K562 (cell line): Measurements from ENCODE around the gene JAM2. TPM values are rescaled to one million over a fixed set of nuclear protein-coding genes. Genes with fewer than 3 reads are reported as not detected.

ENCODE experiments used
- ATAC-seq: fragments of 200-7000 bp; cut with Tn5 transposase; 3 replicates; pipeline ENCODE4 v1.9.1; 2020; ENCODE audit warnings: moderate library complexity
- BruUV-seq: library from RNA; stranded (reverse); fragments of 400-500 nt; replicated peaks from 2 replicates; lab custom pipeline; 2021; lab: Mats Ljungman, UMichigan
- CTCF ChIA-PET: fragments of 300-600 bp; formaldehyde crosslinking; extraction: SDS; loops from one replicate; lab custom pipeline; 2021; ENCODE audit warnings: low intra/inter-chr PET ratio; lab: Yijun Ruan, JAX
- POLR2A ChIA-PET: fragments of 300-600, 350-650 bp; sonication (Branson Sonifier 250); formaldehyde crosslinking; extraction: SDS; loops from one replicate; lab custom pipeline; 2021; ENCODE audit warnings: antibody characterized with exemption, inconsistent platforms; lab: Yijun Ruan, JAX
- DNase-seq, 4 experiments: peaks; one replicate each; pipeline versions ENCODE4 v3.0.0 to v3.0.0-alpha.2; 2011 to 2018; ENCODE audit warnings: low spot score in 3 of 4, mixed read lengths in 3 of 4; ENCODE audit errors: extremely low read depth in 1 of 4
- FAIRE-seq: peaks from 2 replicates; lab custom pipeline; 2011; peaks lifted over from hg19 to GRCh38; lab: Jason Lieb, UNC
- H2AFZ ChIP-seq: 2 replicates; pipeline ENCODE4 v1.6.0; 2011; ENCODE audit warnings: low read depth, low read length, control low read depth, inconsistent platforms
- H3K27ac ChIP-seq: fragments of 200-600 bp; 3 replicates; pipeline ENCODE4 v1.8.0; 2011; ENCODE audit warnings: low read depth, mild to moderate bottlenecking, control low read depth, inconsistent platforms, low read length, moderate library complexity, mixed read lengths; ENCODE audit errors: extremely low read depth
- H3K27me3 ChIP-seq, 2 experiments: fragments of 300-600 bp in 1 of 2; 2 replicates in 1 of 2; 3 replicates in 1 of 2; pipeline versions ENCODE4 v1.6.0 to v1.8.0; 2011; ENCODE audit warnings: inconsistent platforms in 2 of 2, low read length in 2 of 2, mild to moderate bottlenecking in 1 of 2, mixed read lengths in 1 of 2, moderate library complexity in 1 of 2; ENCODE audit not compliant: control insufficient read depth in 2 of 2, insufficient read depth in 2 of 2
- H3K36me3 ChIP-seq: fragments of 300-600 bp; 3 replicates; pipeline ENCODE4 v1.8.0; 2011; ENCODE audit warnings: mild to moderate bottlenecking, low read length, inconsistent platforms; ENCODE audit not compliant: control insufficient read depth, insufficient read depth
- H3K4me1 ChIP-seq, 2 experiments: fragments of 200-600 bp in 1 of 2; replicated peaks in 1 of 2; 2 replicates in 1 of 2; 3 replicates in 1 of 2; pipeline versions ENCODE4 v1.5.1 to v1.8.0; 2011; ENCODE audit warnings: inconsistent platforms in 2 of 2, low read length in 2 of 2, mild to moderate bottlenecking in 1 of 2, mixed read lengths in 1 of 2, moderate library complexity in 1 of 2; ENCODE audit not compliant: control insufficient read depth in 2 of 2, insufficient read depth in 2 of 2
- H3K4me2 ChIP-seq: 2 replicates; pipeline ENCODE4 v1.6.1; 2011; ENCODE audit warnings: low read length, control low read depth, inconsistent platforms, mixed read lengths; ENCODE audit not compliant: insufficient read depth
- H3K4me3 ChIP-seq: fragments of 200-600 bp; sonication (generic), shearing (Covaris generic); 2 replicates; pipeline ENCODE4 v1.5.1; 2016; ENCODE audit warnings: control low read depth, inconsistent platforms
- H3K79me2 ChIP-seq: fragments of 200-600 bp; 3 replicates; pipeline ENCODE4 v1.8.0; 2011; ENCODE audit warnings: low read length, inconsistent platforms; ENCODE audit not compliant: control insufficient read depth, insufficient read depth
- H3K9ac ChIP-seq, 2 experiments: 2 replicates each; pipeline versions ENCODE4 v1.6.0 to v1.6.1; 2011; ENCODE audit warnings: low read depth in 2 of 2, low read length in 2 of 2, control low read depth in 1 of 2, inconsistent platforms in 1 of 2, mild to moderate bottlenecking in 1 of 2, mixed read lengths in 1 of 2; ENCODE audit not compliant: insufficient read depth in 1 of 2
- H3K9me1 ChIP-seq: one replicate; pipeline ENCODE4 v1.6.0; 2011; ENCODE audit warnings: inconsistent platforms, mild to moderate bottlenecking, low read length, moderate library complexity; ENCODE audit not compliant: control insufficient read depth, insufficient read depth
- H3K9me3 ChIP-seq: replicated peaks from 2 replicates; pipeline ENCODE4 v1.5.1; 2011; ENCODE audit warnings: low read depth, low read length, inconsistent platforms; ENCODE audit not compliant: control insufficient read depth, insufficient read depth
- H4K20me1 ChIP-seq: replicated peaks from 2 replicates; pipeline ENCODE4 v1.6.1; 2011; ENCODE audit warnings: low read length, inconsistent platforms, mixed read lengths; ENCODE audit not compliant: control insufficient read depth, insufficient read depth
- CHD2 ChIP-seq: IDR thresholded peaks from 2 replicates; pipeline ENCODE4 v1.6.1; 2011; ENCODE audit warnings: low read depth, low read length
- FOXK2 ChIP-seq, 2 experiments: fragments of 450-650 bp; IDR thresholded peaks in 1 of 2; conservative IDR thresholded peaks in 1 of 2; 2 replicates each; pipeline ENCODE4 v1.6.1; 2016; ENCODE audit warnings: low read depth in 2 of 2, mild to moderate bottlenecking in 1 of 2
- MAZ ChIP-seq, 2 experiments: fragments of 450-650 bp in 1 of 2; sonication (generic) in 1 of 2; formaldehyde crosslinking; IDR thresholded peaks in 1 of 2; conservative IDR thresholded peaks in 1 of 2; 2 replicates each; pipeline versions ENCODE4 v1.4.0 to v1.5.0; 2020; ENCODE audit warnings: mild to moderate bottlenecking in 1 of 2, missing genetic modification reagents in 1 of 2
- MECOM ChIP-seq: fragments of 250-450 bp; sonication (Bioruptor Pico); IDR thresholded peaks from 2 replicates; pipeline ENCODE4 v1.8.0; 2022; ENCODE audit warnings: inconsistent platforms
- UBTF ChIP-seq, 2 experiments: IDR thresholded peaks; 2 replicates each; pipeline ENCODE4 v1.6.1; 2012; ENCODE audit warnings: improper control_type of control experiment in 2 of 2, low read depth in 2 of 2, low read length in 2 of 2, borderline replicate concordance in 1 of 2
- ZNF668 ChIP-seq: fragments of 250-450 bp; sonication (Bioruptor Pico); IDR thresholded peaks from 2 replicates; pipeline ENCODE4 v1.8.0; 2022; ENCODE audit warnings: mild to moderate bottlenecking, inconsistent platforms
- ZNF699 ChIP-seq: fragments of 250-450 bp; sonication (Bioruptor Pico); IDR thresholded peaks from 2 replicates; pipeline ENCODE4 v1.8.0; 2021; ENCODE audit warnings: mild to moderate bottlenecking, moderate library complexity; ENCODE audit not compliant: insufficient replicate concordance
- ZZZ3 ChIP-seq: fragments of 450-650 bp; IDR thresholded peaks from 2 replicates; pipeline ENCODE4 v1.6.1; 2016; ENCODE audit warnings: antibody characterized with exemption, mild to moderate bottlenecking, moderate library complexity
- WGBS: fragments of 100-300 bp; shearing (Covaris generic); methylation state at CpG from one replicate; pipeline ENCODE4 v1.1.6; 2016; ENCODE audit warnings: low coverage, mixed read lengths; ENCODE audit not compliant: insufficient coverage; ENCODE audit errors: missing lambda C conversion rate; 5-methylcytosine and 5-hydroxymethylcytosine counted together
- in situ Hi-C: fragments of 300-500 bp; cut with MboI; formaldehyde crosslinking; loops from 4 replicates; pipeline ENCODE4 v1.15.0; 2018; ENCODE audit warnings: inconsistent platforms, mixed read lengths
- intact Hi-C: fragments of 100-400 bp; cut with micrococcal nuclease; formaldehyde crosslinking; loops from 2 replicates; pipeline ENCODE4 v1.14.2; 2022
- polyA plus RNA-seq, 8 experiments: library from polyadenylated mRNA; depleted of rRNA in 4 of 8; stranded (reverse) in 5 of 8; unstranded in 3 of 8; fragments of >200 nt; fragmentation: Nextera tagmentation in 2 of 8; fragmentation: Illumina TruSeq in 1 of 8; extraction: Ambion mirVana in 2 of 8; extraction: Trizol in 1 of 8; gene quantifications; 2 replicates each; pipeline versions ENCODE4 v1.2.1 to v1.2.3, GENCODE V29; 2011 to 2014; ENCODE audit warnings: inconsistent platforms in 1 of 8, missing spikeins in 1 of 8
- total RNA-seq, 7 experiments: library from RNA; depleted of rRNA in 6 of 7; stranded (reverse); fragments of >200 nt in 6 of 7; fragmentation: Illumina TruSeq in 2 of 7; extraction: Trizol in 2 of 7; gene quantifications; 2 replicates each; pipeline versions ENCODE4 v1.2.1 to v1.2.3, GENCODE V29; 2011 to 2021; ENCODE audit warnings: low replicate concordance in 1 of 7
- TF ChIP-seq, protein P1 (sequence below): sonication (generic); formaldehyde crosslinking; IDR thresholded peaks from 2 replicates; pipeline ENCODE4 v1.8.1; 2022; ENCODE audit warnings: missing genetic modification reagents
- TF ChIP-seq, protein P2 (sequence below): fragments of 150-350 bp; conservative IDR thresholded peaks from 2 replicates; pipeline ENCODE4 v1.6.1; 2014; ENCODE audit warnings: low read length

The JAM2 gene
- total and polyA plus RNA-seq, 9 of the 15 experiments (the other 6 are each of a cell fraction or from before 2014, with no cell fraction given) = 0.03 to 0.08 (median 0.07) TPM; not detected in 6

DNA sequence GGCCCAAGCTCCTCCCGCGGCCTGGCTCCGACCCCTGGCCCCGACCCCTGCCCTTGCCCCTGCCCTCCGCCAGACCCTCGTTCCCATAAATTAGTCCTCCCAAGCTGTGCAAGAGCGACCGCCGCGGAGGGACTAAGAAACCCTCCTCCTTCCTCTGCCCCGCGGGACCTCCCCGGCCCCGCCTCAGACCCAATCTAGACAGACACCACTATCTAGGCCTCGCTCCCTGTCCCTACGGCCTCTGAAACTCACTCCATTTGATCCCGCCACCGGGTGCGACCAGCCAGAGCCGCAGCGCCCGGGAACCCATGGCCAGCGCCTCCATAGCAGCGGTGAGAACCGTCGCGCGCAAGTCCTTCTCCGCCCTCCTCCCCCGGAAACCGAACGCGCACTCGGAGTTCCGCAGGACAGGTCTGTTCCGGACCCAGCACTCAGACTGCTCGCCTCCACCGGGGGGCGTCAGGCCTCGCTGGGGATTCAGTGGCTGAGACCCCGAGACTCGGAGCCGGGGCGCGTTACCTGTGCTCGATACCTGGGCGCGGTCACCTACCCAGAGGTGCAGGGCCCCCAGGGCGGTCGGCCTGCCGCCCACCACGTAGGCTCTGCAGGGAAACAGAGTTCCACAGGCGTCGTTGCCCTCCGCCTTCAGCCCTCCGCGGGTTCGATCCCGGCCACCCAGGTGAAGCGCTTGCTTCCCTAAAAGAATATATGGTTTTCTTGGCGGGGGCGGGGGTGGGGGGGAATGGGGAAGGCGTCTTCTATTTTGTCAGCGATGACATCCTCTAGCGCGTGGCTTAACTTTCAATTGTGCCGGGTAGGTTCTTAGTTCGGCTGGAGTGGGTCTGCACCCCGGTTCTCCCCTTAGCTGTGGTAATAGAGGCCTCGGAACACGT, 31.7 kb upstream of the JAM2 start, which contains the start of gene MRPL39 (continued):
- TF ChIP-seq, protein P1, sequence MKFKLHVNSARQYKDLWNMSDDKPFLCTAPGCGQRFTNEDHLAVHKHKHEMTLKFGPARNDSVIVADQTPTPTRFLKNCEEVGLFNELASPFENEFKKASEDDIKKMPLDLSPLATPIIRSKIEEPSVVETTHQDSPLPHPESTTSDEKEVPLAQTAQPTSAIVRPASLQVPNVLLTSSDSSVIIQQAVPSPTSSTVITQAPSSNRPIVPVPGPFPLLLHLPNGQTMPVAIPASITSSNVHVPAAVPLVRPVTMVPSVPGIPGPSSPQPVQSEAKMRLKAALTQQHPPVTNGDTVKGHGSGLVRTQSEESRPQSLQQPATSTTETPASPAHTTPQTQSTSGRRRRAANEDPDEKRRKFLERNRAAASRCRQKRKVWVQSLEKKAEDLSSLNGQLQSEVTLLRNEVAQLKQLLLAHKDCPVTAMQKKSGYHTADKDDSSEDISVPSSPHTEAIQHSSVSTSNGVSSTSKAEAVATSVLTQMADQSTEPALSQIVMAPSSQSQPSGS = no peak
- peak; percentile 33 to 61 for TF ChIP-seq FOXK2 (conservative IDR thresholded peaks at IDR 0.05 in 1 of 2, IDR thresholded peaks at IDR 0.05 in 1 of 2; ENCODE audit: low read depth in 2 of 2)
- no peak for TF ChIP-seq MECOM (CRISPR knock-in tag)
- TF ChIP-seq ZNF668 (CRISPR knock-in tag) = no peak

DNA sequence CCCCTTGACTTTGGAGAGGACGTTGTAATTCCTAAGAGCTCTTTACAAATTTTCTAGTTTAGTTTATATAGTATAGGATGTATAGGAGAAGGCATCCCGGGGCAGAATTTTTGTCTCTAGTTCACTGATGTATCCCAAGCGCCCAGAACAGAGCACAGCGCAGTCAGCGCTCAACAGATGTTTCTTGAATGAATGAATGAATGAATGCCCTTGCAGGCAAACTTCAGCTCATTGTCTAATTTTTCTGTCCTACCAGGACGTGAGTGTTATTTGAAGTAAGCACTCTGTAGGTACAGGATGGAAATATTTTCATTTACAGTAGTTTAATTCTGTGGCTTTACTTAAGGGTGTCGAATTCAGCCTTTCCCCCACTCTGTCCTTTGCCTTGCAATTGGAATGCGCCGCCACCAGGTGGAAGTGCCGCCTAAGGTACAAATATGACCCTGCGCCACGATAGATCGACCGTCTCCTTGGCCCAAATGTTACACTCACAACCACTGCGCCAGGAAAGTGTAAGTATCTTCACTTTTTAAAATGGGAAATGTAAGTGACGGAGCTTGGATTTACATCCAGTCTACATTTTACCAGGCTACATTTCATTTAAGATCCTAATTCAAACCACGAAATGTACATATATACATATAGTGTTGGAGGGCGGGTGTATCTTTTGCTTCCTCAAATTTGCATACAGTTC, 30.9 kb upstream of the JAM2 start:
- in situ Hi-C loops (loop anchor here (5.0 to 10.0 kb wide), 3 partner anchors 194 to 1107 kb away; no protein-coding TSS in a partner anchor), intact Hi-C loops (loop anchor here (1.0 to 5.0 kb wide), 6 partner anchors 100 to 1109 kb away; no protein-coding TSS in a partner anchor)
- Histone ChIP-seq H2AFZ (peak overlapping the region; percentile 91), H3K4me1 (peaks cover 3 to 7% of the 10 kb centered on the region in 2 experiments; a peak in 2 of 5 replicates), H3K36me3 (peaks cover 29% of the 10 kb centered on the region; the same call in 2 of the 3 replicates), H4K20me1 (no peaks in the 10 kb centered on the region), H3K9ac (peak overlapping the region; percentile 83 to 98; a peak in 3 of 4 replicates), H3K9me3 (no peaks in the 10 kb centered on the region), H3K79me2 (peaks cover 17% of the 10 kb centered on the region), H3K4me2 (peak overlapping the region; percentile 85), H3K27me3 (no peaks in the 10 kb centered on the region), H3K27ac (0 out of 3 replicates have a peak overlapping the region, but pooled peaks have one; percentile 4), H3K4me3 (peak overlapping the region; percentile 79), H3K9me1 (no peaks in the 10 kb centered on the region)
- ATAC-seq = peak; percentile 88
- CTCF ChIA-PET = interaction anchor here (0.6 to 3.7 kb wide), 5 partner anchors 32 to 1109 kb away, joined by 5 to 27 read pairs (median 13); no protein-coding TSS in a partner anchor
- WGBS = 9% methylated on average over 18 of the region's 18 CpGs
- POLR2A ChIA-PET = interaction anchor here (0.6 to 1.2 kb wide), 2 partner anchors 16 to 149 kb away, joined by 3 to 4 read pairs; no protein-coding TSS in a partner anchor
- peak; percentile 88 for FAIRE-seq
- peak; percentile 79 to 89 (median 80) for DNase-seq
- BruUV-seq = TSS peak; percentile 62
- no peak for TF ChIP-seq UBTF (IDR thresholded peaks at IDR 0.05; ENCODE audit: borderline replicate concordance in 1 of 2, low read depth in 2 of 2, low read length in 2 of 2)
- no peak for TF ChIP-seq CHD2
- peak; percentile 22 to 23; a peak in 2 of 4 replicates for TF ChIP-seq MAZ (CRISPR knock-in tag; conservative IDR thresholded peaks at IDR 0.05 in 1 of 2, IDR thresholded peaks at IDR 0.05 in 1 of 2)
- no peak for TF ChIP-seq ZNF699
- no peak for TF ChIP-seq ZZZ3
- TF ChIP-seq, protein P2, sequence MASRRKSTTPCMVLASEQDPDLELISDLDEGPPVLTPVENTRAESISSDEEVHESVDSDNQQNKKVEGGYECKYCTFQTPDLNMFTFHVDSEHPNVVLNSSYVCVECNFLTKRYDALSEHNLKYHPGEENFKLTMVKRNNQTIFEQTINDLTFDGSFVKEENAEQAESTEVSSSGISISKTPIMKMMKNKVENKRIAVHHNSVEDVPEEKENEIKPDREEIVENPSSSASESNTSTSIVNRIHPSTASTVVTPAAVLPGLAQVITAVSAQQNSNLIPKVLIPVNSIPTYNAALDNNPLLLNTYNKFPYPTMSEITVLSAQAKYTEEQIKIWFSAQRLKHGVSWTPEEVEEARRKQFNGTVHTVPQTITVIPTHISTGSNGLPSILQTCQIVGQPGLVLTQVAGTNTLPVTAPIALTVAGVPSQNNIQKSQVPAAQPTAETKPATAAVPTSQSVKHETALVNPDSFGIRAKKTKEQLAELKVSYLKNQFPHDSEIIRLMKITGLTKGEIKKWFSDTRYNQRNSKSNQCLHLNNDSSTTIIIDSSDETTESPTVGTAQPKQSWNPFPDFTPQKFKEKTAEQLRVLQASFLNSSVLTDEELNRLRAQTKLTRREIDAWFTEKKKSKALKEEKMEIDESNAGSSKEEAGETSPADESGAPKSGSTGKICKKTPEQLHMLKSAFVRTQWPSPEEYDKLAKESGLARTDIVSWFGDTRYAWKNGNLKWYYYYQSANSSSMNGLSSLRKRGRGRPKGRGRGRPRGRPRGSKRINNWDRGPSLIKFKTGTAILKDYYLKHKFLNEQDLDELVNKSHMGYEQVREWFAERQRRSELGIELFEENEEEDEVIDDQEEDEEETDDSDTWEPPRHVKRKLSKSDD = no peak
